ENCODE data around the gene RBM24.

- TF ChIP-seq CTCF (IDR thresholded peaks at IDR 0.05) (no peak), POLR2A (IDR thresholded peaks at IDR 0.05) (no peak)
These were observed 39.1 kb upstream of the RBM24 start for GRCh38 chr6:17242087-17242486.

Measured in ovary (tissue), 3 donors.